GM12878 (cell line): ENCODE results near the gene SYNPR.

Experiments
- CTCF ChIP-seq, 3 experiments: IDR thresholded peaks in 2 of 3; conservative IDR thresholded peaks in 1 of 3; 2 replicates each; pipeline ENCODE4 v1.5.1; 2011; ENCODE audit warnings: low read depth in 3 of 3, low read length in 3 of 3, mild to moderate bottlenecking in 3 of 3, control low read depth in 2 of 3, moderate library complexity in 2 of 3, inconsistent platforms in 1 of 3, mixed read lengths in 1 of 3; ENCODE audit not compliant: control insufficient read depth in 2 of 3, insufficient read depth in 1 of 3; ENCODE audit errors: extremely low read depth in 1 of 3
- EZH2 ChIP-seq: IDR thresholded peaks from 2 replicates; pipeline ENCODE4 v1.6.1; 2012; ENCODE audit warnings: low read depth, mild to moderate bottlenecking, control low read depth, inconsistent platforms, low read length, borderline replicate concordance; ENCODE audit not compliant: control insufficient read depth
- GABPA ChIP-seq: IDR thresholded peaks from 2 replicates; pipeline ENCODE4 v1.6.1; 2014; ENCODE audit warnings: antibody characterized with exemption, low read depth, mild to moderate bottlenecking, inconsistent platforms
- NFXL1 ChIP-seq: fragments of 450-650 bp; IDR thresholded peaks from 2 replicates; pipeline ENCODE4 v1.6.1; 2017; ENCODE audit warnings: antibody characterized with exemption, mild to moderate bottlenecking, borderline replicate concordance
- POLR2A ChIP-seq: IDR thresholded peaks from 2 replicates; pipeline ENCODE4 v1.6.1; 2011; ENCODE audit warnings: low read depth, mild to moderate bottlenecking, low read length
- SREBF2 ChIP-seq: IDR thresholded peaks from 2 replicates; pipeline ENCODE4 v1.6.1; 2012; ENCODE audit warnings: mild to moderate bottlenecking, low read length
- SRF ChIP-seq, 2 experiments: IDR thresholded peaks; 2 replicates each; pipeline ENCODE4 v1.6.1; 2011; ENCODE audit warnings: low read depth in 2 of 2, low read length in 2 of 2, mild to moderate bottlenecking in 1 of 2, moderate library complexity in 1 of 2
- SUPT20H ChIP-seq: IDR thresholded peaks from 2 replicates; pipeline ENCODE4 v1.6.1; 2011; ENCODE audit warnings: low read depth, mild to moderate bottlenecking, low read length, moderate library complexity, borderline replicate concordance; ENCODE audit not compliant: control insufficient read depth

- TF ChIP-seq NFXL1 (no peak), SREBF2 (no peak), POLR2A (no peak), EZH2 (no peak), GABPA (no peak), SRF (IDR thresholded peaks at IDR 0.05; ENCODE audit: low read depth in 2 of 2, low read length in 2 of 2) (no peak), CTCF (IDR thresholded peaks at IDR 0.05 in 2 of 3, conservative IDR thresholded peaks at IDR 0.05 in 1 of 3; ENCODE audit: control insufficient read depth in 2 of 3, extremely low read depth in 1 of 3, insufficient read depth in 1 of 3, low read depth in 3 of 3, low read length in 3 of 3) (no peak), SUPT20H (no peak)
These were observed 189.3 kb downstream of the SYNPR start for GRCh38 chr3:63467392-63467791.
